GM12872 (cell line): Measurements from ENCODE around the gene NECTIN1.

ENCODE experiments used
- CTCF ChIP-seq: IDR thresholded peaks from 3 replicates; pipeline ENCODE4 v1.5.1; 2011; ENCODE audit warnings: low read depth, mild to moderate bottlenecking, low read length, moderate library complexity; ENCODE audit not compliant: insufficient read depth

Gene NECTIN1

DNA sequence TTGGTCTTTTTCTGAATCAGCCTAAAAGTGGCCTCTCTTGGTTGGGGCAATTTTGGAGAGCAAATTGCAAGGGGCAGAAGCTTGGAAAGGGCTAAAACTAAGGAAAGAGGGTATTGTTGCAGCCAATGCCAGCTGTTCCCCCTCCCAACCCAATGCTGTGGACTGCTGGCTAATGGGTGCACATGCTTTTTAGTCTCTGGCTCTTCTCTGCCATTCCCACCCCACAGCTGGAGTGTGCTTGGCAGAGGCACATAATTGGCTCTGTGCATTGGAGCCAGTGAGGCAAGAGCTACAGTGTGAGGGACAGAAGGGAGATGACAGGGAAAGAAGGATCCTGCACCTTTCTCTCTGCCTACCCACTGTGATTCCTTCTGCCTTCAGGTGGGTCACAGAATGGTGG, 140.0 kb downstream of the NECTIN1 start:
- TF ChIP-seq CTCF, result no peak
